Activated CD4-positive, alpha-beta memory T cell treated with anti-CD3 and anti-CD28 coated beads for 36 hours (primary cell): Measurements from ENCODE around the gene RFT1. TPM values are rescaled to one million over a fixed set of nuclear protein-coding genes. Genes with fewer than 3 reads are reported as not detected.
A peak's percentile ranks its signal among the peaks of the same experiment; 100 is the strongest.

Experiments
- CTCF ChIA-PET: fragments of 350-600 bp; sonication (Branson Sonifier 250); formaldehyde crosslinking; loops from one replicate; lab custom pipeline; 2021; ENCODE audit warnings: antibody characterized with exemption, inconsistent platforms; lab: Charles Lee
- POLR2A ChIA-PET: fragments of 350-600 bp; sonication (Branson Sonifier 250); formaldehyde crosslinking; loops from one replicate; lab custom pipeline; 2021; ENCODE audit warnings: antibody characterized with exemption; lab: Charles Lee
- DNase-seq: peaks from one replicate; pipeline ENCODE4 v3.0.0-alpha.2; 2020
- H3K27ac Mint-ChIP-seq: one replicate; pipeline ENCODE4 v1.8.0; 2021; ENCODE audit warnings: mixed read lengths
- H3K27me3 Mint-ChIP-seq: one replicate; pipeline ENCODE4 v1.8.0; 2021; ENCODE audit warnings: mixed read lengths
- H3K36me3 Mint-ChIP-seq: one replicate; pipeline ENCODE4 v1.8.0; 2021; ENCODE audit warnings: mixed read lengths
- H3K4me1 Mint-ChIP-seq: one replicate; pipeline ENCODE4 v1.8.0; 2021; ENCODE audit warnings: low read depth, mixed read lengths
- H3K4me3 Mint-ChIP-seq: one replicate; pipeline ENCODE4 v1.8.0; 2021; ENCODE audit warnings: mild to moderate bottlenecking, mixed read lengths
- H3K9me3 Mint-ChIP-seq: one replicate; pipeline ENCODE4 v1.8.0; 2021; ENCODE audit warnings: mixed read lengths
- intact Hi-C: fragments of 100-400 bp; cut with micrococcal nuclease; formaldehyde crosslinking; loops from one replicate; pipeline ENCODE4 v1.15.1; 2023
- total RNA-seq, 2 experiments: library from RNA; stranded (reverse); gene quantifications; one replicate each; pipeline ENCODE4 v1.2.3, GENCODE V29; 2021

RFT1 gene
- total RNA-seq, 2 experiments from 2014 or later: 35.0 to 38.2 TPM

- no peaks in the 10 kb centered on the region for H3K9me3 Mint-ChIP-seq
- H3K4me1 Mint-ChIP-seq: peaks cover 37% of the 10 kb centered on the region
- intact Hi-C loops: loop anchor here (10.0 kb wide), 2 partner anchors 362 to 512 kb away; partner anchors contain the start of genes GNL3, NT5DC2, PBRM1 and UQCC5
- H3K27me3 Mint-ChIP-seq: peaks cover 2% of the 10 kb centered on the region
- ChIA-PET POLR2A (interaction anchor here (0.8 to 2.9 kb wide), 5 partner anchors 13 to 361 kb away, joined by 3 to 11 read pairs (median 4); partner anchors contain the start of gene STIMATE), CTCF (interaction anchor here (0.7 to 1.5 kb wide), 8 partner anchors 13 to 190 kb away, joined by 3 to 5 read pairs (median 4); no protein-coding TSS in a partner anchor)
- peaks cover 3% of the 10 kb centered on the region for H3K36me3 Mint-ChIP-seq
- peak; percentile 75 for DNase-seq
- H3K4me3 Mint-ChIP-seq: peak overlapping the region; percentile 81
- peak overlapping the region; percentile 79 for H3K27ac Mint-ChIP-seq
These were observed 83.8 kb downstream of the RFT1 start for GRCh38 chr3:53046171-53047170.

GRCh38 chr3:53045518-53046170 is 84.6 kb downstream of the RFT1 start, which contains the start of gene SFMBT1:
Gene SFMBT1 (minus strand): TSS chr3:53046073. CDS start chr3:52969128, 76,945 bp downstream.
- H3K27me3 Mint-ChIP-seq: peaks cover 2% of the 10 kb centered on the region
- H3K4me1 Mint-ChIP-seq: peaks cover 44% of the 10 kb centered on the region
- ChIA-PET POLR2A (interaction anchor here (0.6 to 2.9 kb wide), 6 partner anchors 14 to 361 kb away, joined by 3 to 11 read pairs (median 4); partner anchors contain the start of gene STIMATE), CTCF (interaction anchor here (1.2 to 1.5 kb wide), 2 partner anchors 14 to 111 kb away, joined by 3 to 5 read pairs; no protein-coding TSS in a partner anchor)
- H3K27ac Mint-ChIP-seq: peak within 1 kb of the TSS; percentile 97
- no peaks in the 10 kb centered on the region for H3K9me3 Mint-ChIP-seq
- intact Hi-C loops: loop anchor here (2.0 to 10.0 kb wide), 3 partner anchors 149 to 511 kb away; partner anchors contain the start of genes GNL3, NT5DC2, PBRM1 and STIMATE
- peak; percentile 83 for DNase-seq
- H3K36me3 Mint-ChIP-seq: peaks cover 3% of the 10 kb centered on the region
- H3K4me3 Mint-ChIP-seq: peak within 1 kb of the TSS; percentile 96

GRCh38 chr3:53044711-53045517 is 85.3 kb downstream of the RFT1 start:
- DNase-seq: peak; percentile 62
- CTCF ChIA-PET: interaction anchor here (1.2 to 1.5 kb wide), 3 partner anchors 13 to 110 kb away, joined by 3 to 5 read pairs (median 3); no protein-coding TSS in a partner anchor
- POLR2A ChIA-PET: interaction anchor here (0.6 to 2.9 kb wide), 8 partner anchors 9 to 360 kb away, joined by 3 to 11 read pairs (median 3); partner anchors contain the start of gene STIMATE
- intact Hi-C loops: loop anchor here (1.0 to 10.0 kb wide), 4 partner anchors 62 to 510 kb away; partner anchors contain the start of genes GNL3, NT5DC2, PBRM1 and STIMATE
- H3K9me3 Mint-ChIP-seq: no peaks in the 10 kb centered on the region
- peaks cover 3% of the 10 kb centered on the region for H3K36me3 Mint-ChIP-seq
- H3K27ac Mint-ChIP-seq: peak overlapping the region; percentile 97
- H3K4me3 Mint-ChIP-seq: peak overlapping the region; percentile 96
- peaks cover 51% of the 10 kb centered on the region for H3K4me1 Mint-ChIP-seq
- peaks cover 2% of the 10 kb centered on the region for H3K27me3 Mint-ChIP-seq

- H3K36me3 Mint-ChIP-seq: peaks cover 3% of the 10 kb centered on the region
- H3K27ac Mint-ChIP-seq: peak overlapping the region; percentile 97
- H3K9me3 Mint-ChIP-seq: no peaks in the 10 kb centered on the region
- no peak for DNase-seq
- CTCF ChIA-PET: interaction anchor here (1.3 kb wide), 1 partner anchor 63 kb away, joined by 3 read pairs; no protein-coding TSS in a partner anchor
- peaks cover 55% of the 10 kb centered on the region for H3K4me1 Mint-ChIP-seq
- POLR2A ChIA-PET: interaction anchor here (0.7 to 2.9 kb wide), 3 partner anchors 58 to 149 kb away, joined by 3 to 11 read pairs (median 5); partner anchors contain the start of gene STIMATE
- intact Hi-C loops: loop anchor here (1.0 to 10.0 kb wide), 4 partner anchors 61 to 510 kb away; partner anchors contain the start of genes GNL3, NT5DC2, PBRM1 and STIMATE
- peaks cover 2% of the 10 kb centered on the region for H3K27me3 Mint-ChIP-seq
- H3K4me3 Mint-ChIP-seq: peak overlapping the region; percentile 96
These were observed 85.9 kb downstream of the RFT1 start for GRCh38 chr3:53044371-53044710.

- ChIA-PET CTCF (interaction anchor here (0.6 to 1.3 kb wide), 3 partner anchors 63 to 295 kb away, joined by 3 to 4 read pairs (median 3); no protein-coding TSS in a partner anchor), POLR2A (interaction anchor here (1.2 to 1.5 kb wide), 2 partner anchors 60 to 148 kb away, joined by 5 read pairs; no protein-coding TSS in a partner anchor)
- intact Hi-C loops: loop anchor here (1.0 to 10.0 kb wide), 5 partner anchors 29 to 509 kb away; partner anchors contain the start of genes GNL3, NT5DC2, PBRM1 and STIMATE
- Mint-ChIP-seq H3K27me3 (peaks cover 2% of the 10 kb centered on the region), H3K9me3 (no peaks in the 10 kb centered on the region), H3K4me1 (peaks cover 61% of the 10 kb centered on the region), H3K36me3 (peaks cover 3% of the 10 kb centered on the region), H3K4me3 (peak overlapping the region; percentile 49), H3K27ac (peak overlapping the region; percentile 97)
- DNase-seq: peak; percentile 17
These were observed 86.5 kb downstream of the RFT1 start for GRCh38 chr3:53043738-53044137.

GRCh38 chr3:53042651-53043050 is 87.6 kb downstream of the RFT1 start:
- Mint-ChIP-seq H3K4me1 (peaks cover 66% of the 10 kb centered on the region), H3K27ac (peak overlapping the region; percentile 71), H3K27me3 (peaks cover 2% of the 10 kb centered on the region), H3K9me3 (no peaks in the 10 kb centered on the region), H3K36me3 (peaks cover 3% of the 10 kb centered on the region), H3K4me3 (no peak overlapping the region)
- ChIA-PET POLR2A (interaction anchor here (0.8 to 1.2 kb wide), 4 partner anchors 16 to 987 kb away, joined by 3 to 5 read pairs (median 4); no protein-coding TSS in a partner anchor), CTCF (interaction anchor here (1.3 kb wide), 1 partner anchor 108 kb away, joined by 6 read pairs; no protein-coding TSS in a partner anchor)
- no peak for DNase-seq
- intact Hi-C loops: loop anchor here (1.0 to 10.0 kb wide), 3 partner anchors 30 to 508 kb away; partner anchors contain the start of genes GNL3, NT5DC2, PBRM1 and UQCC5

GRCh38 chr3:53040351-53040820 is 89.8 kb downstream of the RFT1 start:
- ChIA-PET POLR2A (no interaction called here), CTCF (no interaction called here)
- Mint-ChIP-seq H3K27me3 (peaks cover 2% of the 10 kb centered on the region), H3K27ac (peak overlapping the region; percentile 55), H3K4me3 (no peak overlapping the region), H3K4me1 (peaks cover 79% of the 10 kb centered on the region), H3K9me3 (no peaks in the 10 kb centered on the region), H3K36me3 (peaks cover 3% of the 10 kb centered on the region)
- DNase-seq: no peak
- intact Hi-C loops: loop anchor here (10.0 kb wide), 2 partner anchors 356 to 506 kb away; partner anchors contain the start of genes GNL3, NT5DC2, PBRM1 and UQCC5

GRCh38 chr3:53039376-53039752 is 90.9 kb downstream of the RFT1 start:
- Mint-ChIP-seq H3K36me3 (no peaks in the 10 kb centered on the region), H3K4me3 (no peak overlapping the region), H3K27me3 (no peaks in the 10 kb centered on the region), H3K4me1 (peaks cover 84% of the 10 kb centered on the region), H3K9me3 (no peaks in the 10 kb centered on the region), H3K27ac (peak overlapping the region; percentile 71)
- no peak for DNase-seq
- intact Hi-C loops: loop anchor here (2.0 kb wide), 1 partner anchor 17 kb away; no protein-coding TSS in a partner anchor
- CTCF ChIA-PET: no interaction called here
- POLR2A ChIA-PET: no interaction called here

- Mint-ChIP-seq H3K27ac (peak overlapping the region; percentile 71), H3K27me3 (no peaks in the 10 kb centered on the region), H3K4me3 (no peak overlapping the region), H3K36me3 (no peaks in the 10 kb centered on the region), H3K4me1 (peaks cover 78% of the 10 kb centered on the region), H3K9me3 (no peaks in the 10 kb centered on the region)
- no peak for DNase-seq
- ChIA-PET CTCF (no interaction called here), POLR2A (no interaction called here)
- intact Hi-C loops: loop anchor here (2.0 kb wide), 1 partner anchor 16 kb away; no protein-coding TSS in a partner anchor
These were observed 91.4 kb downstream of the RFT1 start for GRCh38 chr3:53038679-53039375.
